Measurements from ENCODE around the gene NRXN2.

DNA sequence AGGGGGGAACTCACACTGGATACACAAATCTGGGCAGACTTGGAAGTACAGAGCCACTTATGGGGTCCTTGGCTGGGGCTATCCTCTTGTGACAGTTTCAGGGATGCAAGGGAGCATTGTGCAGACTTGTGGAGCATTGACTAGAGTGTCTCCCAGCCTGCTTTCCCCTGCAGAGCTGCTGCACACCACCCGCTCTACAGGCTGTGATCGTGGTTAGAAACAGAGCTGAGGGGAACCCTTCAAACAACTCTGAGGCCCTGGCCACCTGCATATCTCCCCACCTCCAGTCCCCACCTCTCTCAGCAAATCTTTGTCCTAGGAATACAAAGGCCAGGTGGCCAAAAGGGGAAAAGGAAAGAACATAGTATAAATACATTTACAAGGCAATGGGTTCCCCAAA is 64.7 kb downstream of the NRXN2 start:
- TF ChIP-seq, protein P1, sequence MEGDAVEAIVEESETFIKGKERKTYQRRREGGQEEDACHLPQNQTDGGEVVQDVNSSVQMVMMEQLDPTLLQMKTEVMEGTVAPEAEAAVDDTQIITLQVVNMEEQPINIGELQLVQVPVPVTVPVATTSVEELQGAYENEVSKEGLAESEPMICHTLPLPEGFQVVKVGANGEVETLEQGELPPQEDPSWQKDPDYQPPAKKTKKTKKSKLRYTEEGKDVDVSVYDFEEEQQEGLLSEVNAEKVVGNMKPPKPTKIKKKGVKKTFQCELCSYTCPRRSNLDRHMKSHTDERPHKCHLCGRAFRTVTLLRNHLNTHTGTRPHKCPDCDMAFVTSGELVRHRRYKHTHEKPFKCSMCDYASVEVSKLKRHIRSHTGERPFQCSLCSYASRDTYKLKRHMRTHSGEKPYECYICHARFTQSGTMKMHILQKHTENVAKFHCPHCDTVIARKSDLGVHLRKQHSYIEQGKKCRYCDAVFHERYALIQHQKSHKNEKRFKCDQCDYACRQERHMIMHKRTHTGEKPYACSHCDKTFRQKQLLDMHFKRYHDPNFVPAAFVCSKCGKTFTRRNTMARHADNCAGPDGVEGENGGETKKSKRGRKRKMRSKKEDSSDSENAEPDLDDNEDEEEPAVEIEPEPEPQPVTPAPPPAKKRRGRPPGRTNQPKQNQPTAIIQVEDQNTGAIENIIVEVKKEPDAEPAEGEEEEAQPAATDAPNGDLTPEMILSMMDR (conservative IDR thresholded peaks at IDR 0.05; ENCODE audit: low read length) = no peak
- no peak for TF ChIP-seq EZH2phosphoT487 (IDR thresholded peaks at IDR 0.05; ENCODE audit: borderline replicate concordance)

All from Loucy (cell line).